NCI-H526 (cell line): ENCODE measurements around the gene PSMD1.

ENCODE experiments used
- DNase-seq, 2 experiments: peaks; one replicate each; lab custom pipeline; 2025; lab: John Stamatoyannopoulos, UW

The PSMD1 gene

DNA sequence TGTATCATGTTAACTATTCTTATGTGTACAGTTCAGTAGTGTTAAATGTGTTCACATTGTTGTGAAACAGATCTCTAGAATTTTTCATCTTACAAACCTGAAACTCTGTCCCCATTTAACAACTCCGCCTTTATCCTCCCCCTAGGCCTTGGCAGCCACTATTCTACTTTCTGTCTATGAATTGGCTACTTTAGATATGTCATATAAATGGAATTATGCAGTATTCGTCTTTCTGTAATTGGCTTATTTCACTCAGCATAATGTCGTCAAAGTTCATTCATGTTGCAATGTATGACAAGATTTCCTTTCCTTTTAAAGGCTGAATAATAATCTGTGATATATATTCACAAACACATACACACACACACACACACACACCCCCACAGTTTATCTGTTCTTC lies 154.1 kb downstream of the PSMD1 start:
- no peak for DNase-seq

DNA sequence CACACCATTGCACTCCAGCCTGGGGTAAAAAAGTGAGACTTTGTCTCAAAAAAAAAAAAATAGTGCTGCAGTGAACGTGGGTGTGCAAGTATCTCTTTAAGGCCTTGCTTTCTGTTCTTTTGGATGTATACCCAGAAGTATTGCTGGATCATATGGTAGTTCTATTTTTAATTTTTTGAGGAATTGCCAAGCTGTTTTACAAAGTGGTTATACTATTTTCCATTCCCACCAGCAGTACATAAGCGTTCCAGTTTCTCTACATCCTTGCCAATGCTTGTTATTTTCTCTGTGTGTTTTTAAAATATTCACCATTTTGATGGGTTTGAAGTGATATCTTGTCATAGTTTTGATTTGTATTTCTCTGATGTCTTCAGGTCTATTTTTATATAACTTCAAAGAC lies 154.8 kb downstream of the PSMD1 start:
- DNase-seq, result no peak

DNA sequence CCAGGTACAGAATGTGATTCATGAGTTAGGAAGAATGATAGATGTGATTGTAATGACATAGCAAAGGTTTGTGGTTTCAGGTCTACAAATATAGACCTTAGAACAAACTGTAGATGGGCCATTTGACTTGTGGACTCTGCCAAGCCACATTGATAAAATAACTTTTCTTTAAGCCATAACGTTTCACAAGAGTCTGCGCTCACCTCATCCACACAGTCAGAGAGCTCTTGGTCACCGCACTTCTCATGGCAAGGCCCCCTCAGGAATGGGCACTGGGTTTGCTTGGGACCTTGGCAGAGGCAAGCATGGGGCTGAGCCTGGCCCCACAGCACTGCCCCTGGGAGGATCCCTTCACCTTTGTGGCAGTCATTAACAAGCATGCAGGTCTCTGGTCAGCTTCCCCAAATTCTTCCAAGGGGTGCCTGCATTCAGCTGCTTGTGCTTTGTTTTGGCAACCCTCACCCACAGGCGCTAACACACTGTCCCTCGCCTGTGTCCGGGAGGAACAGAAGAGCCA lies 155.7 kb downstream of the PSMD1 start:
- no peak for DNase-seq

GRCh38 chr2:231213931-231214642 lies 157.4 kb downstream of the PSMD1 start:
- DNase-seq, result no peak

GRCh38 chr2:231218366-231218765 lies 161.7 kb downstream of the PSMD1 start:
- DNase-seq, result no peak

DNA sequence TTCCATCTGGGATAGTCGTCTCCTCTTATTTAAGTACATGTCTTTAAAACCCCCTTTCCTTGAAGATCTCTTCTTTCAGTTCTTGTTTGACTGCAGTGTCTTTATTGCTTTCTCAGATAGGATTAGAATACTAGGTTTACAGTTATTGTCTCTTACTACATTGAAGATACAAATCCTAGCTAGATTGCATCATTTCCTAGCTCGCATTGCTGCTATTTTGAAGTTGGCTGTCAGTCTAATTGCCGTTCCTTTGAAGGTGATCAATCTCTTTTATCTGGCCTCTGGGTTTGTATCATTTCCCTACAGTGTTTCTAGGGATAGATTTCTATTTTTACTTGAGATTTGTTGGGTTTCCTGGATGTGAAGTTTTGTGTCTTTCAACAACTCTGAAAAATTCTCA lies 162.6 kb downstream of the PSMD1 start:
- DNase-seq, result no peak

- no peak for DNase-seq
Measured at GRCh38 chr2:231221761-231222160, 165.1 kb downstream of the PSMD1 start.
